Measurements from ENCODE around the gene FOXD4L1.
"Not testable (repeated sequence)": the region's sequence is repeated elsewhere in the genome, so short reads cannot be mapped to it uniquely, and the experiment has no call there.

FOXD4L1 gene

DNA sequence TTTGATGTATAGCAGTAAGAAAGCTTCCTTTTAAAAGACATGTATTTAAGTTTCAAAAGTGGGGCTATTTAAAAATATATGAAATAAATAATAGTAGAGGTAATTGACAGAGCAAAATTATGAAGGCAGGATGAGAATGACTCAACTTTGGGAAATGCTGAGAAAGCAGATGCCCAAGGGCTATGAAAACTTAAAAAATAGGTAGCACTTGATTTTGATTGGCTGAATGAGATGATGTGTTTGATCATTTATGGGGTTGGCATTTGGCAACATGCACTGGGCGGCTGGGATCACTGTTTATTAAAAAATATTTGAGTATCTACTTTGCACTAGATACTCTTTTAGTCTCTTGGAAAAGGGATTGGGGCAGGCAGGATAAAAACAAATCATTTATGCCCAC, 26.5 kb downstream of the FOXD4L1 start:
- H3K4me3 ChIP-seq (ENCODE audit: low read depth, low read length), result not testable (repeated sequence)

DNA sequence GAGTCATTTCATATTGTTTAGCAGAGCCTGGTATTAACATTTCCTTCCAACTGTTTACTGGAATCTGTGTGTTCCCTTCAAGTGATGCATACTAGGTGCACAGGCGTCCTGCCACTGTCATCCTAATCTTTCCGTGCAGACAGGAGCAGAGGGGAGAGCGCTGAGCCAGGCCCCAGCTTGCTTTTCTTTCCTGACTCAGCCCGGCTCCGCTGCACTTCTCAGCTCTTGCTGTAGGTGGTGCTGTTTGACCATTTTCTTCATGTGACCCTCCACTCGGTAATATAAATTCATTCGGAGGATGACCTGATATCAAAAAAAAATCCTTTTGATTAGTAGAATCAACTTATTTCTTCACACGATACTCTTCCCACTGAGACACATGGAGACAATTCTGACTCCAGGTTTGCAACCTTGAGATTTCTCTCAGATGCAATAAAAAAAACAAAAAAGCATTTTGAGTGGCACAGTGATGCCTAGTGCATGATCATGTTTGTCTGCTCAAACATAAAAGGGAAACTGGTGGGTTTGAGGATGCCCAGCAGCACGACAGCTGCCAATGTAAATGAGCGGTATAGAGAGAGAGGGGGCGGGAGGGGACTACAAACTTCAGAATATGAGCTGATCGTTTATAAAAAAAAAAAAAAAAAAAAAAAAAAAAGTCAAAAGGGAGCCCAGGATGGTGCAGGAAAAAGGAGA, 29.0 kb downstream of the FOXD4L1 start:
- not testable (repeated sequence) for H3K4me3 ChIP-seq (ENCODE audit: low read depth, low read length)

DNA sequence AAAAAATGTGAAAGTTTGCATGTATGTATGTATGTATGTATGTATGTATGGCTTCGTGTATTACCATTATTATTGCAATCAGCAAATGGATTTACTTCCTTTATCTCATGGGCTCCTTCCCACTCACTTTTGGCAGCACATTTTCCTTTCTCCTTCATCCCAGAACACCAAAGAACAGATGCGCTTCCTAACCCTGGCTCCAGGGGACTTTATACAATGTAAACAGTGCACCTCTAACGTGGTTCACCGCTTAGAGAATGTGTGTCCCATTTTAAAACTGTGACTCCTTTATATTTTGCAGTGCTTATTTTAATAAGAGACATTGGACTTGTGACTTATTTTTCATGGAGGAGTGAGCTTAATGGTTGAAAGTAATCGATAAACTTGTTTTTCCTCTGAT, 29.7 kb downstream of the FOXD4L1 start:
- H3K4me3 ChIP-seq (ENCODE audit: low read depth, low read length), result not testable (repeated sequence)

DNA sequence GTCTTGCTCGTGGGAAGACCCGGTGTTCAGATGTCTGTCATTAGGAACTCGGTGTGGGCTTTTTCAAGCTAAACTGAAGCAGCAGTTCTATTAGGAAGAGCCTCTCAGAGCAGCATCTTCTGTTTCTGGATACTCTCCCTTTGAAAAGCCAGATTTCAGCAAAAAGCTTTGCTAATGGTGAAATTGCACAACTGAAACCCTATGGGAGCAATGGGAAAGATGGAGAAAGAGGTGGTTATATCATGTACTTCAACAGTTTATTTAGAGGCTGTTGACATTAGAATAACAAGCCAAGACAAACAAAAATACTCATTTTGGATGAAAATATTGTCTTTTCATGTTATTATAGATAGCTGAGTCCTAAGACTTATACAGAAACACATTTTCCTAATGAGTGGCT, 30.4 kb downstream of the FOXD4L1 start:
- H3K4me3 ChIP-seq (ENCODE audit: low read depth, low read length), result not testable (repeated sequence)

DNA sequence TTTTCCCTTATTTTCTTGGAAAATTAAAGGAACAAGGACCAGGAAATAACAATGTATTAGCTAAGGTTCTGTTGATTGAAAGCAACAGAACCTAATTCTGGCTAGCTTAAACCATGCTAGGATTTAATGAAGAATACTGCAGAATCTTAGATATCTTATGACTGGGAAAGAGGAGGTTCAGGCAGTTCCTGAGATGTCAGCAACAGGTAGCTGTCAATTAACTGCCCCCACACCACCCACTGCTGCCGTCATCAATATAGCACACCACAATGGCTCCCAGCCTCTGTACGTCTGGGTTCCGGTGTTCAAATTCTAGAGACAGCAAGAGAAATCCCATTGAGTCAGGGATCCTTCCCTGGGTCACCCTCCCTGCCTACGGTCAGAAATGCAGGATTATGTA, 34.5 kb downstream of the FOXD4L1 start:
- not testable (repeated sequence) for H3K4me3 ChIP-seq (ENCODE audit: low read depth, low read length)

DNA sequence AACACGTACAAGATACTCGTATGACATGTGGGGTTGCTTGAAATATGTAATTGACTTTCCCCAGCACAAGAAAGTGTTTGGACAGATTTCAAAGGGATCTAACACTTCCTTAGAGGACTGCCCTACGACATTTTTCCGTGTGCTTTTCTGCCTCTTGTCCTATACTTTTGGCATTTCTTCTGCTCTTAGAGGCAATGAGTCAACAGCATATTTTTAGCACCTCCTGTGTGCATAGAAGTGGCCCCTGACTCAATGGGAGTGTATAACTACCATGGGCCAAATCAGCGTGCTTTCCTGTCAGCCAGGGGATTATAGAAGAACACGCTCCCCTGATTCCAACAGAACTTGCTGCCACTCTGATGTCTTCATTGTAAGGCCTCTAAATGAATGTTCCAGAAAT, 38.1 kb downstream of the FOXD4L1 start:
- not testable (repeated sequence) for H3K4me3 ChIP-seq (ENCODE audit: low read depth, low read length)

DNA sequence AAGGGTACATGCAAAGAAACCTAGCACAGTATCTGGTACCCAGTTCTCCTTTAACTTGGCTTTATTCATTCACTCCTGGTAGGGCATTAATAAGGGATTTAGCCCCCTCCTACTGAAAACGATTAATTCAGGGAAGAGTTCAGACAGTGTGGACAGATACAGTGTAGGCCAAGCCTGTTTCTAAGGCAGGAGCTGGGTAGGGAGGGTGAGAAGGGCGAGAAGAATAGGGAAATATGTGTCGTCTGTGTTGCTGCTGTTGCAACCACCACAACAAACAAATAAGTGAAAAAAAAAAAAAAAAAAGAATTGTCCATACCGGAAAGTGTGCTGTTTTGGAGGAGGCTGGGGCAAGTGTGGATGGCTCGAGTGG, 42.4 kb downstream of the FOXD4L1 start:
- not testable (repeated sequence) for H3K4me3 ChIP-seq (ENCODE audit: low read depth, low read length)

DNA sequence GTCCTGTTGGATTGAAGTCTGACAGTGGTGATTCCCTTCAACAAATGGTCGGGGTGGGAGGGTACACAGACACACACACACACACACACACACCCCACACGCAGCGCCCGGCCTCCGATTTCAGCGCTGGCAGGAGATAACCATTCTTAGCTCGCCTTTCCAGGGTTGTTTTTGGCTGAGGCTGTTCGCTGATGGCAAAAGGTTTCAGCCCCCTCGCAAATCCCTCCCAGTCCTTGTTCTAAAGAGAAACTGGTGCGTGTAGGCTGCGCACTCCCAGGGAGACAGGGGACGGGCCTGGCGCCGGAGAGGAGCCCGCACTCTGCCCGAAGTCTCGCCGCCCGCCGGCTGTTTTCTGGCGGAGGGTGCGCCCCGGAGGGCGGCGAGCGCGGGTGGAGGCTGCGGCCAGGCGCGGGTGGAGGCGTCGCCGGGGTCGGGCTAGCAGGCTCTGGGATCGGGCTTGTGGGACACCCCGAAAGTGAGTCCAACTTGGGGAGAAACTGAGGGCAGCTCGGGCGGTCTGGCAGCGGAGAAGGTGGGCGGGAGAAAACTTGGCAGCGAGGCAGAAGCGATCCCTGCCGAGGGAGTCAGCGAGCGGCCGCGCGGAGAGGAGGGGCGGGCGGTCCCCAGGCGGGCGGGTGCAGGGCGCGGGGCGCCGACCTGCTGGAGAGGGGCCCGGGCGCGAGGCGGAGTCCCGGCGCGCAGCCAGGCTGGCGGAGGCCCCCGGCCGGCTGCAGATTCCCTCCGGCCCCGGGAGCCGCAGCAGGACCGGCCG, 42.9 kb downstream of the FOXD4L1 start:
- H3K4me3 ChIP-seq (ENCODE audit: low read depth, low read length), result peak overlapping the region; percentile 20

DNA sequence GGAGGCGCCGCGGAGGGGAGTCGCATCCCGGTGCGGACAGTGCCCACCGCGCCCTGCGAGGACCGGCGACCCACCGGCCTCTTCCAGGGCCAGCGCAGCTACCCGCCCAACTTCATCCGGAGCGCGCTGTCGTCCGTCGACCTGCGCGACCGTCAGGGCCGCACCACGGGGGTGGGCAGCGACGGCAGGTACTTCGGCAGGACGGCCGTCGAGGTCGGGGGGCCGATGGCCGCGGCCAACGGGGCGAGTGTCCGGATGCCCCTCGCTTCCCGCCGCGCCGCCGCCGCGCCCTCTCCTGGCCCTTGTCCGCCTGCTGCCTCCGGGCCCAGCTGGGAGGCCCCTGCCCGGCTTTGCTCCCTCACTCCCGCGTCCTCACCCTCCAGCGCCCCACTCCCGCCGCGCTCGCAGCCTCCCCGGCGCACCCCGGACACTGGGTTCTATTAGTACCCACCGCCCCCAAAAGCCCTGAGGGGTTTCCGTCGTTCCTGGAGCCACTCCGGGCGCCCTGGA, 43.6 kb downstream of the FOXD4L1 start:
- peak overlapping the region; percentile 13 for H3K4me3 ChIP-seq (ENCODE audit: low read depth, low read length)

DNA sequence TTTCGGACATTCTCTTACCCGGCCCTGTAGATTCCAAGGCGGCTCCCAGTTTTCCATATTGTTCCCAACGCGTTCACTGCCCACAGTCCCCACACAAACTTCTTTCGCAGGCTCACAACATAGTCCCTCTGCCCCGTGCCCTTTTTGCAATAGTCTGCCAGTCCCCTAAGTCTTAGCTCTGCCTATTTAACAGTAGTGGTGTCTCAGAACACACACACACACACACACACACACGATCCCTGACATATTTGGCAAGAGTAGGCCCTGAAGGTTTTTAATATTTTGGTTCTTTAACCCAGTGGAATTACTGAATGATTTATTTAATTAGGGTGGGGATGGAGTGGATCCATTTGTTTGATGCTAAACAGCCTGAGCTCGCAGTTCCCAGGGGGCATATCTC, 44.1 kb downstream of the FOXD4L1 start:
- not testable (repeated sequence) for H3K4me3 ChIP-seq (ENCODE audit: low read depth, low read length)

All from iPS-11a (cell line).